ENCODE measurements around the gene PLXNA2.

PLXNA2 gene

GRCh38 chr1:208175508-208175895 is 68.7 kb downstream of the PLXNA2 start:
- DNase-seq, result no peak

GRCh38 chr1:208174731-208175507 is 69.3 kb downstream of the PLXNA2 start:
- DNase-seq, result no peak

- DNase-seq, result no peak
These were observed 70.0 kb downstream of the PLXNA2 start for GRCh38 chr1:208174200-208174599.

- no peak for DNase-seq
These were observed 70.4 kb downstream of the PLXNA2 start for GRCh38 chr1:208173749-208174148.

GRCh38 chr1:208172423-208173145 is 71.6 kb downstream of the PLXNA2 start:
- no peak for DNase-seq

- DNase-seq, result no peak
These were observed 72.4 kb downstream of the PLXNA2 start for GRCh38 chr1:208171616-208172422.

- DNase-seq, result peak in 1 of 2 donors; percentile 24
These were observed 73.9 kb downstream of the PLXNA2 start for GRCh38 chr1:208170252-208170651.

- no peak for DNase-seq
These were observed 74.9 kb downstream of the PLXNA2 start for GRCh38 chr1:208169081-208169879.

- DNase-seq, result no peak
These were observed 76.8 kb downstream of the PLXNA2 start for GRCh38 chr1:208167261-208167869.

- no peak for DNase-seq
These were observed 77.6 kb downstream of the PLXNA2 start for GRCh38 chr1:208166340-208167138.

GRCh38 chr1:208165659-208166058 is 78.5 kb downstream of the PLXNA2 start:
- DNase-seq, result no peak

- DNase-seq, result peak in 1 of 2 donors; percentile 59
These were observed 79.6 kb downstream of the PLXNA2 start for GRCh38 chr1:208164609-208165008.

GRCh38 chr1:208163539-208163938 is 80.6 kb downstream of the PLXNA2 start:
- DNase-seq, result no peak

GRCh38 chr1:208162903-208163302 is 81.3 kb downstream of the PLXNA2 start:
- DNase-seq, result no peak

- no peak for DNase-seq
These were observed 82.4 kb downstream of the PLXNA2 start for GRCh38 chr1:208161656-208162375.

GRCh38 chr1:208161005-208161404 is 83.2 kb downstream of the PLXNA2 start:
- DNase-seq, result no peak

GRCh38 chr1:208160259-208160819 is 83.8 kb downstream of the PLXNA2 start:
- DNase-seq, result no peak

GRCh38 chr1:208159555-208160258 is 84.5 kb downstream of the PLXNA2 start:
- no peak for DNase-seq
